ENCODE results near the gene SPI1.
"Not testable (repeated sequence)": the region's sequence is repeated elsewhere in the genome, so short reads cannot be mapped to it uniquely, and the experiment has no call there.

Gene SPI1

GRCh38 chr11:47316501-47316900, 61.8 kb downstream of the SPI1 start:
- DNase-seq: not testable (repeated sequence)

- DNase-seq: no peak
Measured at GRCh38 chr11:47314992-47315391, 63.4 kb downstream of the SPI1 start.

DNA sequence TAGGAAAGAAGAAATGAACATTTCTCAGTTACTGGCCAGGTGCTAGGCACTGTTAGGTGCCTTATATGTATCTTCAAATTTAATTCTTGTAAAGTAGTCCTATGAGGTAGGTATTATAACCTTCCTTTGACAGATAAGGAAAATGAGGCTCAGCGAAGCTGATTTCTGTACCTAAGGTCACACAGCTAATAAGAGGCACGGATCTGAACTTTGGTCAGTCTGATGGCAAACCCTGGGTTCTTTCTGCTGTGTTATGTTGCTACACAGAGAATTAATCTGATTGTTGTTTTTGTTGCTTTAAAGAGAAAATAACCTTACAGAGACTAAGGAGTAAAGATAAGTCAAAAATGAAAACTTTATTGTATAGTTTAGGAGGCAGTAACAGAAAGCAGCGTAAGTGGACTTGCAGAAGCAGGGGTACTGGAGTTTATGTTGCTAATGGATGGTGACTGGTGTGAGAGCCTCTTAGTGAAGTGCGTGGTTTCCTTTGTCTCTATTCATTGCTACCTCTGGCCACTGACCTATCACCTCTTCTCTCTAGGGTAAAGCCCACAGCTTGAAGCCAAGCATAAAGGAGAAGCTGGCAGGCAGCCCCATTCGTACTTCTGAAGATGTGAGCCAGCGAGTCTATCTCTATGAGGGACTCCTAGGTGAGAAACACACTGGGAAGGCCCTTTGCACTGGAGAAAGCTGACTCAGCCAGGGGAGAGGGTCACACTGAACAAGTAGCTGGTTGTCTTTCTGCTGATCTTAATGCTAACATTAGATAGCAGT, 70.1 kb downstream of the SPI1 start:
- DNase-seq: no peak

GRCh38 chr11:47306484-47306844, 71.9 kb downstream of the SPI1 start:
- no peak for DNase-seq

- no peak for DNase-seq
Measured at GRCh38 chr11:47305734-47306483, 72.4 kb downstream of the SPI1 start.

Data from right hindlimb (tissue), 1 donor.